Neural cell (in vitro differentiated cells): ENCODE results near the gene SHANK3. TPM values are rescaled to one million over a fixed set of nuclear protein-coding genes. Genes with fewer than 3 reads are reported as not detected.

Experiments used
- H2AFZ ChIP-seq: fragments of 200-600, 300-800 bp; sonication (generic), shearing (Covaris generic); 2 replicates; pipeline ENCODE4 v1.6.0; 2014; ENCODE audit warnings: low read depth, mild to moderate bottlenecking, antibody characterized with exemption, low read length, moderate library complexity
- H3F3A ChIP-seq: fragments of 200-600 bp; shearing (Covaris generic); 2 replicates; pipeline ENCODE4 v1.6.1; 2016; ENCODE audit warnings: mild to moderate bottlenecking, moderate library complexity, mixed read lengths, antibody characterized with exemption, low read length; ENCODE audit not compliant: insufficient read depth, poor library complexity, severe bottlenecking
- H3K27ac ChIP-seq: fragments of 200-600, 300-800 bp; sonication (generic), shearing (Covaris generic); 2 replicates; pipeline ENCODE4 v1.5.1; 2014; ENCODE audit warnings: mild to moderate bottlenecking, low read length, moderate library complexity
- H3K27me3 ChIP-seq: fragments of 300-800, 200-600 bp; sonication (generic), shearing (Covaris generic); 2 replicates; pipeline ENCODE4 v1.6.0; 2014; ENCODE audit warnings: mild to moderate bottlenecking, low read depth, low read length, moderate library complexity; ENCODE audit not compliant: insufficient read depth
- H3K36me3 ChIP-seq: fragments of 300-800, 200-600 bp; sonication (generic), shearing (Covaris generic); 2 replicates; pipeline ENCODE4 v1.5.1; 2014; ENCODE audit warnings: mild to moderate bottlenecking, antibody characterized with exemption, low read length, moderate library complexity; ENCODE audit not compliant: insufficient read depth
- H3K4me2 ChIP-seq: fragments of 300-800, 200-600 bp; sonication (generic), shearing (Covaris generic); 2 replicates; pipeline ENCODE4 v1.6.0; 2014; ENCODE audit warnings: mild to moderate bottlenecking, low read length
- H3K4me3 ChIP-seq: fragments of 300-800, 200-600 bp; sonication (generic), shearing (Covaris generic); 2 replicates; pipeline ENCODE4 v1.5.1; 2014; ENCODE audit warnings: mild to moderate bottlenecking, low read length, moderate library complexity
- H3K79me2 ChIP-seq: fragments of 200-600 bp; shearing (Covaris generic); replicated peaks from 2 replicates; pipeline ENCODE4 v1.6.0; 2014; ENCODE audit warnings: mild to moderate bottlenecking, low read length, moderate library complexity; ENCODE audit not compliant: insufficient read depth
- H3K9ac ChIP-seq: fragments of 300-800, 200-600 bp; sonication (generic), shearing (Covaris generic); 2 replicates; pipeline ENCODE4 v1.6.1; 2016; ENCODE audit warnings: mild to moderate bottlenecking, low read length, mixed read lengths
- H3K9me2 ChIP-seq: fragments of 200-600 bp; shearing (Covaris generic); 2 replicates; pipeline ENCODE4 v1.6.1; 2016; ENCODE audit warnings: mild to moderate bottlenecking, low read length, mixed read lengths; ENCODE audit not compliant: insufficient read depth
- H3K9me3 ChIP-seq: fragments of 200-600, 300-800 bp; sonication (generic), shearing (Covaris generic); 2 replicates; pipeline ENCODE4 v1.6.1; 2016; ENCODE audit warnings: mild to moderate bottlenecking, mixed run types, low read length, moderate library complexity, mixed read lengths
- H4K20me1 ChIP-seq: fragments of 200-600 bp; shearing (Covaris generic); 2 replicates; pipeline ENCODE4 v1.6.1; 2016; ENCODE audit warnings: mild to moderate bottlenecking, mixed run types; ENCODE audit not compliant: insufficient read depth
- CTCF ChIP-seq: fragments of 450-650 bp; IDR thresholded peaks from 2 replicates; pipeline ENCODE4 v1.5.1; 2014; ENCODE audit warnings: antibody characterized with exemption, mild to moderate bottlenecking, moderate library complexity; ENCODE audit not compliant: poor library complexity, severe bottlenecking
- EP300 ChIP-seq: fragments of 450-650 bp; conservative IDR thresholded peaks from 2 replicates; pipeline ENCODE4 v1.6.1; 2014; ENCODE audit warnings: antibody characterized with exemption, mild to moderate bottlenecking, moderate library complexity; ENCODE audit not compliant: poor library complexity, severe bottlenecking
- EZH2 ChIP-seq: fragments of 200-600, 300-800 bp; shearing (Covaris generic), sonication (generic); IDR thresholded peaks from 2 replicates; pipeline ENCODE4 v1.6.1; 2014; ENCODE audit warnings: antibody characterized with exemption, low read length, borderline replicate concordance, mild to moderate bottlenecking; ENCODE audit not compliant: insufficient read depth, poor library complexity, severe bottlenecking
- MXI1 ChIP-seq: fragments of 450-650 bp; conservative IDR thresholded peaks from 2 replicates; pipeline ENCODE4 v1.6.1; 2014; ENCODE audit warnings: antibody characterized with exemption, mild to moderate bottlenecking; ENCODE audit not compliant: poor library complexity, severe bottlenecking
- POLR2AphosphoS5 ChIP-seq: IDR thresholded peaks from 2 replicates; pipeline ENCODE4 v1.6.1; 2012
- RAD21 ChIP-seq: fragments of 450-650 bp; conservative IDR thresholded peaks from 2 replicates; pipeline ENCODE4 v1.6.1; 2014; ENCODE audit warnings: antibody characterized with exemption, mild to moderate bottlenecking, moderate library complexity
- REST ChIP-seq: IDR thresholded peaks from 2 replicates; pipeline ENCODE4 v1.6.1; 2012; ENCODE audit warnings: borderline replicate concordance
- SMC3 ChIP-seq: fragments of 450-650 bp; conservative IDR thresholded peaks from 2 replicates; pipeline ENCODE4 v1.6.1; 2014; ENCODE audit warnings: antibody characterized with exemption, mild to moderate bottlenecking, moderate library complexity; ENCODE audit not compliant: poor library complexity
- TAF1 ChIP-seq: IDR thresholded peaks from 2 replicates; pipeline ENCODE4 v1.6.1; 2012; ENCODE audit warnings: low read depth
- polyA plus RNA-seq: library from polyadenylated mRNA; depleted of rRNA; stranded (reverse); fragments of >200 nt; gene quantifications from 2 replicates; pipeline ENCODE4 v1.2.3, GENCODE V29; 2014

Gene SHANK3
- polyA plus RNA-seq, 1 donor from 2014 or later = 5.5 TPM

- H3K4me2 ChIP-seq = no peak overlapping the region
- H3K9ac ChIP-seq = no peak overlapping the region
- no peaks in the 10 kb centered on the region for H3F3A ChIP-seq
- no peaks in the 10 kb centered on the region for H4K20me1 ChIP-seq
- peaks cover 17% of the 10 kb centered on the region for H3K27me3 ChIP-seq
- H2AFZ ChIP-seq = no peak overlapping the region
- no peaks in the 10 kb centered on the region for H3K36me3 ChIP-seq
- no peaks in the 10 kb centered on the region for H3K79me2 ChIP-seq
- H3K27ac ChIP-seq = no peak overlapping the region
- no peaks in the 10 kb centered on the region for H3K9me3 ChIP-seq
- no peaks in the 10 kb centered on the region for H3K9me2 ChIP-seq
- no peak for TF ChIP-seq RAD21
- TF ChIP-seq EZH2 = no peak
- no peak for TF ChIP-seq CTCF
- TF ChIP-seq REST = no peak
- no peak for TF ChIP-seq TAF1
- TF ChIP-seq POLR2AphosphoS5 = no peak
- no peak for TF ChIP-seq EP300
- no peak for TF ChIP-seq SMC3
- no peak for TF ChIP-seq MXI1
- no peak overlapping the region for H3K4me3 ChIP-seq
Measured at GRCh38 chr22:50720301-50721256, 48.0 kb downstream of the SHANK3 start.

GRCh38 chr22:50721257-50721844 lies 48.7 kb downstream of the SHANK3 start:
- Histone ChIP-seq H3F3A (no peaks in the 10 kb centered on the region), H2AFZ (no peak overlapping the region), H3K4me2 (no peak overlapping the region), H3K9ac (no peak overlapping the region), H3K79me2 (no peaks in the 10 kb centered on the region), H3K36me3 (no peaks in the 10 kb centered on the region), H4K20me1 (no peaks in the 10 kb centered on the region), H3K9me3 (no peaks in the 10 kb centered on the region), H3K4me3 (no peak overlapping the region), H3K27me3 (peaks cover 17% of the 10 kb centered on the region), H3K27ac (no peak overlapping the region), H3K9me2 (no peaks in the 10 kb centered on the region)
- TF ChIP-seq SMC3 (no peak), MXI1 (no peak), RAD21 (no peak), REST (no peak), EP300 (no peak), EZH2 (no peak), CTCF (no peak), POLR2AphosphoS5 (no peak), TAF1 (no peak)
